Measurements from ENCODE around the gene ZNF660. TPM values are rescaled to one million over a fixed set of nuclear protein-coding genes. Genes with fewer than 3 reads are reported as not detected.

ZNF660 gene
- total and polyA plus RNA-seq, 4 donors, result 0.08 to 2.7 (median 0.41) TPM

DNA sequence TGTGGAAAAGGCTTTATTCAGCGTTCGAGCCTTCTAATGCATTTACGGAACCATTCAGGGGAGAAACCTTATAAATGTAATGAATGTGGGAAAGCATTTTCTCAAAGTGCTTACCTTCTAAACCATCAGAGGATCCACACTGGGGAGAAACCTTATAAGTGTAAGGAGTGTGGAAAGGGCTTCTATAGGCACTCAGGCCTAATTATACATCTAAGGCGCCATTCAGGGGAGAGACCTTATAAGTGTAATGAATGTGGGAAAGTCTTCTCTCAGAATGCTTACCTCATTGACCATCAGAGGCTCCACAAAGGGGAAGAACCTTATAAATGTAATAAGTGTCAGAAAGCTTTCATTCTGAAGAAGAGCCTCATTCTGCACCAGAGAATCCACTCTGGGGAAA is 57.6 kb downstream of the ZNF660 start:
- no peak for DNase-seq (ENCODE audit: low spot score)
- Histone ChIP-seq H3K4me1 (ENCODE audit: control insufficient read depth in 4 of 4, insufficient read depth in 4 of 4, low read length in 3 of 4) (no peaks in the 10 kb centered on the region), H3K27me3 (ENCODE audit: control insufficient read depth in 4 of 4, insufficient read depth in 4 of 4, low read length in 3 of 4) (no peaks in the 10 kb centered on the region), H3K4me3 (ENCODE audit: low read depth in 1 of 3, low read length in 3 of 3) (peak overlapping the region in 2 of 3 donors; percentile 30 to 44), H3K36me3 (ENCODE audit: control insufficient read depth in 4 of 4, insufficient read depth in 3 of 4, low read depth in 1 of 4, low read length in 3 of 4) (peaks cover 16 to 53% (median 52%) of the 10 kb centered on the region in 4 donors), H3K27ac (ENCODE audit: low read depth in 1 of 2, low read length in 2 of 2) (no peak overlapping the region), H3K9ac (ENCODE audit: low read depth in 1 of 2, low read length in 2 of 2) (no peak overlapping the region), H3K9me3 (ENCODE audit: control insufficient read depth in 4 of 4, low read length in 3 of 4) (peaks cover 32 to 62% (median 44%) of the 10 kb centered on the region in 4 donors)
- WGBS, result 98% methylated on average over 4 of the region's 4 CpGs
- TF ChIP-seq JUND (IDR thresholded peaks at IDR 0.05), result no peak
- TF ChIP-seq TAF1 (conservative IDR thresholded peaks at IDR 0.05), result no peak
- TF ChIP-seq HNF4A (conservative IDR thresholded peaks at IDR 0.05), result no peak
- TF ChIP-seq, protein P1, sequence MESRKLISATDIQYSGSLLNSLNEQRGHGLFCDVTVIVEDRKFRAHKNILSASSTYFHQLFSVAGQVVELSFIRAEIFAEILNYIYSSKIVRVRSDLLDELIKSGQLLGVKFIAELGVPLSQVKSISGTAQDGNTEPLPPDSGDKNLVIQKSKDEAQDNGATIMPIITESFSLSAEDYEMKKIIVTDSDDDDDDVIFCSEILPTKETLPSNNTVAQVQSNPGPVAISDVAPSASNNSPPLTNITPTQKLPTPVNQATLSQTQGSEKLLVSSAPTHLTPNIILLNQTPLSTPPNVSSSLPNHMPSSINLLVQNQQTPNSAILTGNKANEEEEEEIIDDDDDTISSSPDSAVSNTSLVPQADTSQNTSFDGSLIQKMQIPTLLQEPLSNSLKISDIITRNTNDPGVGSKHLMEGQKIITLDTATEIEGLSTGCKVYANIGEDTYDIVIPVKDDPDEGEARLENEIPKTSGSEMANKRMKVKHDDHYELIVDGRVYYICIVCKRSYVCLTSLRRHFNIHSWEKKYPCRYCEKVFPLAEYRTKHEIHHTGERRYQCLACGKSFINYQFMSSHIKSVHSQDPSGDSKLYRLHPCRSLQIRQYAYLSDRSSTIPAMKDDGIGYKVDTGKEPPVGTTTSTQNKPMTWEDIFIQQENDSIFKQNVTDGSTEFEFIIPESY (IDR thresholded peaks at IDR 0.05), result no peak
- TF ChIP-seq HNF4G (IDR thresholded peaks at IDR 0.05), result no peak
- TF ChIP-seq RXRA (IDR thresholded peaks at IDR 0.05), result no peak
- no peak for TF ChIP-seq GABPA (IDR thresholded peaks at IDR 0.05 in 1 of 2, conservative IDR thresholded peaks at IDR 0.05 in 1 of 2)
- TF ChIP-seq YY1 (IDR thresholded peaks at IDR 0.05), result no peak
- TF ChIP-seq FOXA1 (IDR thresholded peaks at IDR 0.05), result no peak
- TF ChIP-seq EGR1 (IDR thresholded peaks at IDR 0.05; ENCODE audit: low read depth in 2 of 2), result no peak

DNA sequence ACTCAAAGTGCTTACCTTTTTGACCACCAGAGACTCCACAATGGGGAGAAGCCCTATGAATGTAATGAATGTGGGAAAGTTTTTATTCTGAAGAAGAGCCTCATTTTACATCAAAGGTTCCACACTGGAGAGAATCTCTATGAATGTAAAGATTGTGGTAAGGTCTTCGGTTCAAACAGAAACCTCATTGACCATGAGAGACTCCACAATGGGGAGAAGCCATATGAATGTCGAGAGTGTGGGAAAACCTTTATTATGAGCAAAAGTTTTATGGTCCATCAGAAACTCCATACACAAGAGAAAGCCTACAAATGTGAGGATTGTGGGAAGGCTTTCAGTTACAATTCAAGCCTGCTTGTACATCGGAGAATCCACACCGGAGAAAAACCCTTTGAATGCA is 58.3 kb downstream of the ZNF660 start:
- H3K36me3 ChIP-seq (ENCODE audit: control insufficient read depth in 4 of 4, insufficient read depth in 3 of 4, low read depth in 1 of 4, low read length in 3 of 4), result peaks cover 16 to 53% (median 46%) of the 10 kb centered on the region in 4 donors
- peak overlapping the region in 2 of 3 donors; percentile 37 to 44 for H3K4me3 ChIP-seq (ENCODE audit: low read depth in 1 of 3, low read length in 3 of 3)
- no peaks in the 10 kb centered on the region for H3K27me3 ChIP-seq (ENCODE audit: control insufficient read depth in 4 of 4, insufficient read depth in 4 of 4, low read length in 3 of 4)
- H3K27ac ChIP-seq (ENCODE audit: low read depth in 1 of 2, low read length in 2 of 2), result no peak overlapping the region
- no peak overlapping the region for H3K9ac ChIP-seq (ENCODE audit: low read depth in 1 of 2, low read length in 2 of 2)
- H3K9me3 ChIP-seq (ENCODE audit: control insufficient read depth in 4 of 4, low read length in 3 of 4), result peaks cover 32 to 60% (median 44%) of the 10 kb centered on the region in 4 donors
- no peak for DNase-seq (ENCODE audit: low spot score)
- H3K4me1 ChIP-seq (ENCODE audit: control insufficient read depth in 4 of 4, insufficient read depth in 4 of 4, low read length in 3 of 4), result no peaks in the 10 kb centered on the region
- 96% methylated on average over 4 of the region's 4 CpGs for WGBS
- TF ChIP-seq FOXA1 (IDR thresholded peaks at IDR 0.05), result no peak
- no peak for TF ChIP-seq FOXA2 (IDR thresholded peaks at IDR 0.05)
- TF ChIP-seq HNF4A (conservative IDR thresholded peaks at IDR 0.05), result no peak
- no peak for TF ChIP-seq RAD21 (IDR thresholded peaks at IDR 0.05)
- no peak for TF ChIP-seq TAF1 (conservative IDR thresholded peaks at IDR 0.05)

DNA sequence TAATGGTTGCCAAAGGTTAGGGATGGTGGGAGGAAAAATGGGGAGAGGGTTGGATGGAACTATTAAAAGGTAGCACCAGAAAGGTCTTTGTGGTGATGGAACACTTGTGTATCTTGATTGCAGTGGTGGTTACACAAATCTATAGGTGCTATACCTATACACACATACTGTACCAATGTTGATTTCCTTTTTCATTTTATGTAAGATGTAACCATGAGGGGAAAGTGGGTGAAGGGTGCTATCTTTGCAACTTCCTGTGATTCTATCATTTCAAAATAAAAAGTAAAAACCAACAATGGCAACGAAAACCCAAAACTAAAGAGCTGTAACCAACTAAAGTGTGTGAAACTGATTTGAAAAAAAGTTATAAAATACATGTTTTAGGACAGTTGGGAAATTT is 63.0 kb downstream of the ZNF660 start:
- Histone ChIP-seq H3K4me3 (ENCODE audit: low read depth in 1 of 3, low read length in 3 of 3) (no peak overlapping the region), H3K36me3 (ENCODE audit: control insufficient read depth in 4 of 4, insufficient read depth in 3 of 4, low read depth in 1 of 4, low read length in 3 of 4) (peaks cover 4 to 24% (median 20%) of the 10 kb centered on the region in 4 donors), H3K4me1 (ENCODE audit: control insufficient read depth in 4 of 4, insufficient read depth in 4 of 4, low read length in 3 of 4) (peaks cover 0 to 13% (median 5%) of the 10 kb centered on the region in 4 donors), H3K9me3 (ENCODE audit: control insufficient read depth in 4 of 4, low read length in 3 of 4) (peaks cover 15 to 27% (median 22%) of the 10 kb centered on the region in 4 donors), H3K27me3 (ENCODE audit: control insufficient read depth in 4 of 4, insufficient read depth in 4 of 4, low read length in 3 of 4) (no peaks in the 10 kb centered on the region), H3K27ac (ENCODE audit: low read depth in 1 of 2, low read length in 2 of 2) (no peak overlapping the region), H3K9ac (ENCODE audit: low read depth in 1 of 2, low read length in 2 of 2) (no peak overlapping the region)
- TF ChIP-seq, protein P2, sequence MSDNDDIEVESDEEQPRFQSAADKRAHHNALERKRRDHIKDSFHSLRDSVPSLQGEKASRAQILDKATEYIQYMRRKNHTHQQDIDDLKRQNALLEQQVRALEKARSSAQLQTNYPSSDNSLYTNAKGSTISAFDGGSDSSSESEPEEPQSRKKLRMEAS (IDR thresholded peaks at IDR 0.05), result no peak
- TF ChIP-seq HNF4G (IDR thresholded peaks at IDR 0.05) (no peak), GABPA (IDR thresholded peaks at IDR 0.05 in 1 of 2, conservative IDR thresholded peaks at IDR 0.05 in 1 of 2) (no peak), HNF4A (conservative IDR thresholded peaks at IDR 0.05) (no peak), FOXA1 (IDR thresholded peaks at IDR 0.05) (no peak)
- WGBS, result 88% methylated on average over 1 of the region's 1 CpG
- no peak for DNase-seq (ENCODE audit: low spot score)
